Loucy (cell line): ENCODE measurements around the gene SLC16A9.

Source experiments
- H2AFZ ChIP-seq: fragments of 200-600 bp; sonication (generic); 2 replicates; pipeline ENCODE4 v1.6.0; 2016; ENCODE audit warnings: antibody characterized with exemption, mild to moderate bottlenecking, low read length, moderate library complexity
- H3F3A ChIP-seq: fragments of 200-600 bp; 2 replicates; pipeline ENCODE4 v1.6.0; 2016; ENCODE audit warnings: antibody characterized with exemption, low read depth, mild to moderate bottlenecking
- H3K27me3 ChIP-seq: fragments of 200-600 bp; sonication (generic); 2 replicates; pipeline ENCODE4 v1.6.1; 2014; ENCODE audit warnings: low read length, mild to moderate bottlenecking; ENCODE audit not compliant: insufficient read depth, poor library complexity, severe bottlenecking
- H3K36me3 ChIP-seq: fragments of 200-600 bp; sonication (generic); 2 replicates; pipeline ENCODE4 v1.6.1; 2016; ENCODE audit warnings: low read length; ENCODE audit not compliant: insufficient read depth
- H3K4me1 ChIP-seq: fragments of 200-600 bp; sonication (generic); 2 replicates; pipeline ENCODE4 v1.5.1; 2014; ENCODE audit warnings: low read length, mild to moderate bottlenecking; ENCODE audit not compliant: insufficient read depth, poor library complexity, severe bottlenecking
- H3K4me2 ChIP-seq: fragments of 200-600 bp; sonication (generic); 2 replicates; pipeline ENCODE4 v1.6.0; 2014; ENCODE audit warnings: antibody characterized with exemption, low read length, low read depth, mild to moderate bottlenecking; ENCODE audit not compliant: poor library complexity, severe bottlenecking
- H3K4me3 ChIP-seq: fragments of 200-600 bp; sonication (generic); 2 replicates; pipeline ENCODE4 v1.5.1; 2014; ENCODE audit warnings: low read length, mild to moderate bottlenecking, mixed read lengths; ENCODE audit not compliant: poor library complexity, severe bottlenecking
- H3K79me2 ChIP-seq: fragments of 200-600 bp; sonication (generic); 2 replicates; pipeline ENCODE4 v1.6.1; 2014; ENCODE audit warnings: low read length; ENCODE audit not compliant: insufficient read depth
- H3K9ac ChIP-seq: fragments of 200-600 bp; sonication (generic); 2 replicates; pipeline ENCODE4 v1.6.0; 2014; ENCODE audit warnings: mild to moderate bottlenecking, low read depth, low read length, moderate library complexity; ENCODE audit not compliant: poor library complexity, severe bottlenecking
- H3K9me2 ChIP-seq: fragments of 200-600 bp; sonication (generic); replicated peaks from 2 replicates; pipeline ENCODE4 v1.6.1; 2016; ENCODE audit warnings: low read depth, low read length, mixed read lengths
- H3K9me3 ChIP-seq: fragments of 200-600 bp; sonication (generic); 2 replicates; pipeline ENCODE4 v1.6.1; 2014; ENCODE audit warnings: mild to moderate bottlenecking, antibody characterized with exemption, low read length, low read depth; ENCODE audit not compliant: insufficient read depth
- H4K20me1 ChIP-seq: fragments of 200-600 bp; sonication (generic); 2 replicates; pipeline ENCODE4 v1.6.0; 2014; ENCODE audit warnings: antibody characterized with exemption, low read length, mild to moderate bottlenecking; ENCODE audit not compliant: insufficient read depth, poor library complexity, severe bottlenecking
- CTCF ChIP-seq: fragments of 200-600 bp; sonication (generic); conservative IDR thresholded peaks from 2 replicates; pipeline ENCODE4 v1.5.1; 2014; ENCODE audit warnings: mild to moderate bottlenecking, antibody characterized with exemption, low read length
- EZH2phosphoT487 ChIP-seq: fragments of 200-600 bp; IDR thresholded peaks from 2 replicates; pipeline ENCODE4 v1.6.1; 2018; ENCODE audit warnings: antibody characterized with exemption, mild to moderate bottlenecking, moderate library complexity, borderline replicate concordance

The SLC16A9 gene

GRCh38 chr10:59628456-59628855 is 81.2 kb downstream of the SLC16A9 start:
- TF ChIP-seq CTCF = no peak
- no peak for TF ChIP-seq EZH2phosphoT487
- H4K20me1 ChIP-seq = no peaks in the 10 kb centered on the region
- H3K4me3 ChIP-seq = no peak overlapping the region
- H3K4me2 ChIP-seq = no peak overlapping the region
- H3K9me2 ChIP-seq = no peaks in the 10 kb centered on the region
- H3K4me1 ChIP-seq = no peaks in the 10 kb centered on the region
- no peak overlapping the region for H2AFZ ChIP-seq
- H3K27me3 ChIP-seq = no peaks in the 10 kb centered on the region
- no peak overlapping the region for H3K9ac ChIP-seq
- H3K79me2 ChIP-seq = no peaks in the 10 kb centered on the region
- no peaks in the 10 kb centered on the region for H3K9me3 ChIP-seq
- no peaks in the 10 kb centered on the region for H3F3A ChIP-seq
- no peaks in the 10 kb centered on the region for H3K36me3 ChIP-seq

- Histone ChIP-seq H3K9me3 (no peaks in the 10 kb centered on the region), H3K9ac (no peak overlapping the region), H3K9me2 (no peaks in the 10 kb centered on the region), H3F3A (no peaks in the 10 kb centered on the region), H3K4me2 (no peak overlapping the region), H4K20me1 (no peaks in the 10 kb centered on the region), H3K27me3 (no peaks in the 10 kb centered on the region), H3K4me3 (no peak overlapping the region), H3K4me1 (no peaks in the 10 kb centered on the region), H3K79me2 (no peaks in the 10 kb centered on the region), H3K36me3 (no peaks in the 10 kb centered on the region), H2AFZ (no peak overlapping the region)
- TF ChIP-seq CTCF (no peak), EZH2phosphoT487 (no peak)
Measured at GRCh38 chr10:59627366-59628018, 82.2 kb downstream of the SLC16A9 start.

GRCh38 chr10:59626523-59626869 is 83.2 kb downstream of the SLC16A9 start:
- no peaks in the 10 kb centered on the region for H4K20me1 ChIP-seq
- no peaks in the 10 kb centered on the region for H3F3A ChIP-seq
- no peaks in the 10 kb centered on the region for H3K27me3 ChIP-seq
- H3K4me2 ChIP-seq = peak overlapping the region; percentile 16
- no peaks in the 10 kb centered on the region for H3K9me3 ChIP-seq
- no peaks in the 10 kb centered on the region for H3K9me2 ChIP-seq
- no peaks in the 10 kb centered on the region for H3K79me2 ChIP-seq
- peak overlapping the region; percentile 11 for H3K9ac ChIP-seq
- H2AFZ ChIP-seq = peak overlapping the region; percentile 83
- H3K4me1 ChIP-seq = no peaks in the 10 kb centered on the region
- no peaks in the 10 kb centered on the region for H3K36me3 ChIP-seq
- TF ChIP-seq CTCF (no peak), EZH2phosphoT487 (no peak)
- no peak overlapping the region for H3K4me3 ChIP-seq
